ENCODE results near the gene C12orf57.

Gene C12orf57

GRCh38 chr12:6932766-6933165, 11.1 kb upstream of the C12orf57 start:
- Histone ChIP-seq H3K36me3 (replicated peaks; ENCODE audit: insufficient read depth, low read length) (no peaks in the 10 kb centered on the region), H4K20me1 (ENCODE audit: insufficient read depth, low read length) (no peaks in the 10 kb centered on the region), H3K4me2 (ENCODE audit: low read depth, low read length) (no peak overlapping the region), H3K9ac (ENCODE audit: low read length) (no peak overlapping the region), H3K79me2 (ENCODE audit: low read length) (peaks cover 59% of the 10 kb centered on the region), H3K9me3 (replicated peaks; ENCODE audit: insufficient read depth, low read length) (no peaks in the 10 kb centered on the region), H3K27me3 (replicated peaks; ENCODE audit: insufficient read depth, low read length) (no peaks in the 10 kb centered on the region), H3F3A (ENCODE audit: insufficient read depth, low read length) (peaks cover 22% of the 10 kb centered on the region; the same call in 1 of the 2 replicates), H3K4me3 (ENCODE audit: low read length) (no peak overlapping the region), H2AFZ (ENCODE audit: low read length) (no peak overlapping the region), H3K9me2 (replicated peaks; ENCODE audit: insufficient read depth, low read length) (no peaks in the 10 kb centered on the region), H3K4me1 (ENCODE audit: low read length) (peaks cover 14% of the 10 kb centered on the region), H3K27ac (ENCODE audit: low read length) (no peak overlapping the region)
- no peak for TF ChIP-seq EZH2phosphoT487 (IDR thresholded peaks at IDR 0.05; ENCODE audit: low read length)
- no peak for TF ChIP-seq CTCF (IDR thresholded peaks at IDR 0.05; ENCODE audit: low read length)
- TF ChIP-seq EZH2 (optimal IDR thresholded peaks at IDR 0.05; ENCODE audit: low read depth, low read length) = no peak
- DNase-seq = no peak

- no peak for TF ChIP-seq EZH2 (optimal IDR thresholded peaks at IDR 0.05; ENCODE audit: low read depth, low read length)
- TF ChIP-seq CTCF (IDR thresholded peaks at IDR 0.05; ENCODE audit: low read length) = no peak
- no peak for TF ChIP-seq EZH2phosphoT487 (IDR thresholded peaks at IDR 0.05; ENCODE audit: low read length)
- Histone ChIP-seq H3K9me3 (replicated peaks; ENCODE audit: insufficient read depth, low read length) (no peaks in the 10 kb centered on the region), H3K4me2 (ENCODE audit: low read depth, low read length) (no peak overlapping the region), H3K9ac (ENCODE audit: low read length) (no peak overlapping the region), H3F3A (ENCODE audit: insufficient read depth, low read length) (peaks cover 19% of the 10 kb centered on the region; the same call in 1 of the 2 replicates), H3K9me2 (replicated peaks; ENCODE audit: insufficient read depth, low read length) (no peaks in the 10 kb centered on the region), H3K79me2 (ENCODE audit: low read length) (peaks cover 56% of the 10 kb centered on the region), H3K36me3 (replicated peaks; ENCODE audit: insufficient read depth, low read length) (no peaks in the 10 kb centered on the region), H4K20me1 (ENCODE audit: insufficient read depth, low read length) (no peaks in the 10 kb centered on the region), H3K4me3 (ENCODE audit: low read length) (no peak overlapping the region), H3K27ac (ENCODE audit: low read length) (no peak overlapping the region), H3K27me3 (replicated peaks; ENCODE audit: insufficient read depth, low read length) (no peaks in the 10 kb centered on the region), H2AFZ (ENCODE audit: low read length) (no peak overlapping the region), H3K4me1 (ENCODE audit: low read length) (peaks cover 13% of the 10 kb centered on the region)
- DNase-seq = no peak
These were observed 9.7 kb upstream of the C12orf57 start for GRCh38 chr12:6934110-6934509.

GRCh38 chr12:6935371-6936193, 8.2 kb upstream of the C12orf57 start:
- no peak for DNase-seq
- Histone ChIP-seq H3K36me3 (replicated peaks; ENCODE audit: insufficient read depth, low read length) (no peaks in the 10 kb centered on the region), H3K9ac (ENCODE audit: low read length) (no peak overlapping the region), H3K9me3 (replicated peaks; ENCODE audit: insufficient read depth, low read length) (no peaks in the 10 kb centered on the region), H3K9me2 (replicated peaks; ENCODE audit: insufficient read depth, low read length) (no peaks in the 10 kb centered on the region), H3K79me2 (ENCODE audit: low read length) (peaks cover 43% of the 10 kb centered on the region), H2AFZ (ENCODE audit: low read length) (no peak overlapping the region), H3K4me2 (ENCODE audit: low read depth, low read length) (no peak overlapping the region), H3K4me1 (ENCODE audit: low read length) (peaks cover 8% of the 10 kb centered on the region; the same call in 1 of the 2 replicates), H3K27me3 (replicated peaks; ENCODE audit: insufficient read depth, low read length) (no peaks in the 10 kb centered on the region), H3F3A (ENCODE audit: insufficient read depth, low read length) (peaks cover 10% of the 10 kb centered on the region; the same call in 1 of the 2 replicates), H4K20me1 (ENCODE audit: insufficient read depth, low read length) (no peaks in the 10 kb centered on the region), H3K27ac (ENCODE audit: low read length) (no peak overlapping the region), H3K4me3 (ENCODE audit: low read length) (no peak overlapping the region)
- no peak for TF ChIP-seq EZH2 (optimal IDR thresholded peaks at IDR 0.05; ENCODE audit: low read depth, low read length)
- TF ChIP-seq CTCF (IDR thresholded peaks at IDR 0.05; ENCODE audit: low read length) = no peak
- TF ChIP-seq EZH2phosphoT487 (IDR thresholded peaks at IDR 0.05; ENCODE audit: low read length) = no peak
